ENCODE measurements around the gene INHBA.

- no peak for TF ChIP-seq TAF1 (IDR thresholded peaks at IDR 0.05; ENCODE audit: borderline replicate concordance, insufficient read depth, low read length)
- no peak for TF ChIP-seq FOXP2 (optimal IDR thresholded peaks at IDR 0.05; ENCODE audit: borderline replicate concordance, extremely low read depth, extremely low read length, insufficient read depth)
- no peak for TF ChIP-seq REST (IDR thresholded peaks at IDR 0.05; ENCODE audit: insufficient read depth in 1 of 2, low read depth in 2 of 2, low read length in 2 of 2)
These were observed 54.4 kb downstream of the INHBA start for GRCh38 chr7:41648501-41648900.
